ENCODE results near the gene DDAH2.

- TF ChIP-seq, protein P1, sequence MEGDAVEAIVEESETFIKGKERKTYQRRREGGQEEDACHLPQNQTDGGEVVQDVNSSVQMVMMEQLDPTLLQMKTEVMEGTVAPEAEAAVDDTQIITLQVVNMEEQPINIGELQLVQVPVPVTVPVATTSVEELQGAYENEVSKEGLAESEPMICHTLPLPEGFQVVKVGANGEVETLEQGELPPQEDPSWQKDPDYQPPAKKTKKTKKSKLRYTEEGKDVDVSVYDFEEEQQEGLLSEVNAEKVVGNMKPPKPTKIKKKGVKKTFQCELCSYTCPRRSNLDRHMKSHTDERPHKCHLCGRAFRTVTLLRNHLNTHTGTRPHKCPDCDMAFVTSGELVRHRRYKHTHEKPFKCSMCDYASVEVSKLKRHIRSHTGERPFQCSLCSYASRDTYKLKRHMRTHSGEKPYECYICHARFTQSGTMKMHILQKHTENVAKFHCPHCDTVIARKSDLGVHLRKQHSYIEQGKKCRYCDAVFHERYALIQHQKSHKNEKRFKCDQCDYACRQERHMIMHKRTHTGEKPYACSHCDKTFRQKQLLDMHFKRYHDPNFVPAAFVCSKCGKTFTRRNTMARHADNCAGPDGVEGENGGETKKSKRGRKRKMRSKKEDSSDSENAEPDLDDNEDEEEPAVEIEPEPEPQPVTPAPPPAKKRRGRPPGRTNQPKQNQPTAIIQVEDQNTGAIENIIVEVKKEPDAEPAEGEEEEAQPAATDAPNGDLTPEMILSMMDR (IDR thresholded peaks at IDR 0.05 in 4 of 5, conservative IDR thresholded peaks at IDR 0.05 in 1 of 5), result no peak
- TF ChIP-seq POLR2A (IDR thresholded peaks at IDR 0.05), result no peak
These were observed 7.6 kb downstream of the DDAH2 start, which contains the start of gene LY6G6C for GRCh38 chr6:31721351-31722020.
